ENCODE measurements around the gene PKP1.

PKP1 gene

DNA sequence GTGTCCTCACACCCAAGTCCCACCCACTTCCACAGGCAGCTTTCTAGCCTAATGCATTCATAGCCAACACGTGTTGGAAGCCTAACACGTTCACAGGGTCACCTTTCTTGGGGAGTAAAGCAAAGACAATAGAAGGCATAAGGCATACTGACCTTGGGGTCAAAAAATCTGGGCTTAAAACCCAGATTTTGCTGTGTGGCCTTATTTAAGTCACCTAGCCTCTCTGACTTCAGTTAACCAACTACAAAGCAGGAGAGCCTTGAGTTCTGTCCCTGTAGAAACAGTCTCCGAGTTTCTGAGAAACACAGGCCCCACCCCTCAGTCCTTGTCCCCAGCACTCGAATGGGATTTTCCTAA, 92.8 kb downstream of the PKP1 start:
- DNase-seq: no peak

DNA sequence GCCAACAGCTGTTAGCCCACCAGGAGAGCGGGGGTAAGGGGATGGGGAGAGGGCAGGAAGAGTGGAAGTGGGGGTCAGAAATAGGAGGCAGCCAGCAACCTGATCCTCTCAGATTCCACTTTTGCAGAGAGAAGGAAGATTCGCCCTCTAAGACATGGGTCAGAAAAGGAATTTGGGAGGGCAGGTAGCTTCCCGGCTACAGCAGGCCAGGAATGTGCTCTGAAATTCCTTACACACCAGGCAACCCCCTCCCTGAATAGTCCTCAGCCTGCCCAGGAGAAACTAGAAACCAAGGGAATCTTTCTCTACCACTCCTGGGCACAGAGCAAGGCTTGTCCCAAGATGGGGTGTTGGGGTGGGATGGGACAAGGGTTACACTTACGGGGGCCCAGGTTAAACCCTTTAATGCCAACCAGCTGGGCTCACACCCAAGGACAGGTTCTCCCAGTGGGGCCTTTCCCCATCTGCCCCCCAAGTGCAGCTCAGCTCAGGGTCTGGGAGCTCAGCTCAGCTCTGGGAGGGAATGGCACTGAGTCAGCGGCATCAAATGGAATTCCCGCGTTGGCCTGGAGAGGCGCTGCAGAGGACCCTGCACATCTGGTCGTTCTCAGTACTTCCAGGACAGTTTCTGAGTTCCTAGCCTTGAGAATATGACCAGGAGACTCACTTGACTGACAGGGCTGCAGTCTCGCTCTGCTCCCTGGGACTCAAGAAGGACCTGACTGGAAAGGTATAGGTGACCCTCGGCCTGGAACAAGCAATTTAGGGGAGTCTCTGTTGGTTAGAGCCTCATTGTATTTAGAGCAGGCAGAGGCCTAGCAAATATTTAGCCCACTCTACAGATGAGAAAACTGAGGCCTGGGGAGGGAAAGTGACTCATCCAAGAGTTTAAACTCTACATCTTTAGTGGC, 93.4 kb downstream of the PKP1 start:
- DNase-seq: no peak

DNA sequence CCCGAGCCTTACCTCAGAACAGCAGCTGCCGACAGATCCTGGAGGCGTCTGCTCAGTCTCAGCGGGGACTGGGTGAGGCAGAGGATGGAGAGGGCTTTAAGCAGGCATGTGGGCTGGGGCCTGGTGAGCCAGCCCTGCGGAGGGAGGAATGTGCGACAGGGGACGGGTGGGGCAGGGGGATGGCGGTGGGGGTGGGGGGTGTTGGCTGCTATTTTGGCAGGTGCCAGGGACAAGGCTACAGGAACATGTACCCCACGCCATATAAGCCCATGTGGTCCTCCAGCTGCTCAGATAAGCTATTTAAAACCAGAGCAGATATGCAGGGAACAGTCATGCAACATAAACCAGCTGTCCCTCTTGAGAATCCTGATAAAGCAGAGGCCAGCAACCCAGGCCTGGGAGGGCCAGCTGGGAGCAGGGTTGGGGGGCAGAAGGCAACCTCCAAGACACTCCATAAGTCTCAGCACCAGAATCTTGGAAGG, 94.3 kb downstream of the PKP1 start, which contains the start of gene TNNT2:
TNNT2 (minus strand) TSS at position 70 of the 482 bp plus-strand sequence. CDS start 4,426 bp downstream, outside the sequence.
- no peak for DNase-seq

DNA sequence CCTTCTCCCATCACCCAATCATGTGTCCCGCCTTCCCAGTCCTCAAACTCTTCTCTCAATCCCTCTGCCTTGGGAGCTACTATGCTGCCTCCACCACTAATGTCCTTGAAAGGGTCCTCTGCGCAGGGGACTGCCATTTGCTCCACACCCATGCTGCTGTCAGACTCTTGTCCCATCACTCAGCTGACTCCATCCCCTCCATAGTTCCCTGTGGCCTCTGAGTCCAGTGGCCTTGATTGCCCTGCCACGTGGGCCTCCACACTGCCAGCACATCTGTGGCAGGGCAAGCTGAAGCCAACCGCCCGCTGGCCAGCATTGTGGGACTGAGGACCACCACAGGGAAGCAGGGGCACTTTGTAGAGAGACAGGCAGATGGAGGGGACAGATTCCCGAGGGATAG, 95.5 kb downstream of the PKP1 start:
- no peak for DNase-seq

DNA sequence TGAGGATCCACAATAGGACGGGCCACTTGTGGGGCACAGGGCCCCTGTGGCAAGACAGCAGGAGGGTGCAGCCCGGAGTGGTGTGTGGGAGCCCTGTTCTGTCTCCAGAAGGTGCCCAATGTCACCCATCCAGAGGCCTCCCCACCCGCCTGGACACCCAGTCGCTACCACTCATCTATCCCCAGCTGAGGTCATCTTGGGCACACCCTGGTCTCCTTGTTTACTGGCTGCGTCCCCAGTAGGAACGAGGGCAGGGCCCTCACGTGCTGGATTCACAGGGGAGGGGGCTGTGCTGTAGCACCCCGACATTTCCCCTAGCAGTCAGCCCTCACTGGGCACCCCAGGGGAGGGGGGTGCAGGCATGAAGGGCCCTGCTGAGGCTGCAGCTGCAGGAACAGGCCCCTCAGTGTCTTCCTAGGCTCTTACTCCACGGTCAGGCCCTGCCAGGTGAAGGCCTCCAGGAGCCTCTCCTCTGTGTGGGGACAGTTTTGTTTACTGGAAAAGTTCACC, 96.5 kb downstream of the PKP1 start:
- no peak for DNase-seq

DNA sequence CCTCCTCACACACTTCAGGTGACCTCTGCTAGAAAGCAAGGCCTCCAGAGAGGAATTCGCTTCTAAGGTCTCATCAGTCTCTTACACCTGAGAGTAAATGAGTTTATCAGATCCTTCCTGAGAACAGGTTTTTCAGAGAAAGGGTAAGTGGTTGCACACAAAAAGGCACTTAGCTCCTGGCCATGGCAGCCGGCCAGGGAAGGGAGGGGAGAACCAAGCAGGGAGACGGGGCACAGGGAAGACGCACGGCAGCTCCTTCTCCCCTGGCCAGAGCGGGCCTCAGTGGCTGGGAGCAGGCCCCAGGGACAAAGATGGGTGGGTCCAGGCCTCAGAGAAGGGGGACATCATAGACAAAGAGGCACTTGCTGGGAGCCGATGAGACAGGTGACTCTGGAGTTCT, 97.8 kb downstream of the PKP1 start:
- no peak for DNase-seq
